ENCODE data around the gene YY1. TPM values are rescaled to one million over a fixed set of nuclear protein-coding genes. Genes with fewer than 3 reads are reported as not detected.
"Not testable (repeated sequence)": the region's sequence is repeated elsewhere in the genome, so short reads cannot be mapped to it uniquely, and the experiment has no call there.

YY1 gene
- total and polyA plus RNA-seq, 7 donors = 23.8 to 58.4 (median 44.6) TPM

DNA sequence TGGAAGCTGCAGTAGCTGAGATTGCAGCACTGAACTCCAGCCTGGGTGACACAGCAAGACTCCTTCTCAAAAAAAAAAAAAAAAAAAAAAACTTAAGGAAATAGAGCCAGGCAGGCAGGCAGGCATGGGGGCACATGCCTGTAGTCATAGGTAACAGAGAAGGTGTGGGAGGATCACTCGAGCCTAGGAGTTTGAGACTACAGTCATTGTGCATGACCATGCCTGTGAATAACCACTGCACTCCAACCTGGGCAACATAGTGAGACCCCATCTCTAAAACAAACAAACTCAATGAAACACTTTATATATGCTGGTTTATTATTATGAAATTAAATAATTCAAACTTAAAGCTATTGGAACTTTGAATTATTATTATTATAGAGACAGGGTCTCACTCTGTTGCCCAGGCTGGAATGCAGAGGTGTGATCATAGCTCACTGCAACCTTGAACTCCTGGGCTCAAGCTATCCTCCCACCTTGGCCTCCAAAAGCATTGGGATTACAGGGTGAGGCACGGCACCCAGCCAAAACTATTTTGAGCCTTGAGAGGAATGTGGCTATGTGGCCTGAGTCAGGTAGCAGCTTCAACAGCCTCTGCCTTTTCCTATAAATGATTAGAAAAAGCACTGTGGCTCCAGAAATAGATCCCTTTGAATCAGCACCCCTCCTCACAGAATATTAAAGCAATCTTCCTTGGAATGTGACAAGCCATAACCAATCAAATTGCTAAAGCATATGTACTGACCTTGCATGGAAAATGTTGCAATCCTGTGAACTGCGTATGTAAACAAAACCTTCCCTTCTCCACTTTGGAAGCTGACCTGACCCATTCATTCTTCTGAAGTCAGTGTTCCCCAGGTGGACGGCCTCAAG lies 34.7 kb upstream of the YY1 start:
- TF ChIP-seq, protein P1, sequence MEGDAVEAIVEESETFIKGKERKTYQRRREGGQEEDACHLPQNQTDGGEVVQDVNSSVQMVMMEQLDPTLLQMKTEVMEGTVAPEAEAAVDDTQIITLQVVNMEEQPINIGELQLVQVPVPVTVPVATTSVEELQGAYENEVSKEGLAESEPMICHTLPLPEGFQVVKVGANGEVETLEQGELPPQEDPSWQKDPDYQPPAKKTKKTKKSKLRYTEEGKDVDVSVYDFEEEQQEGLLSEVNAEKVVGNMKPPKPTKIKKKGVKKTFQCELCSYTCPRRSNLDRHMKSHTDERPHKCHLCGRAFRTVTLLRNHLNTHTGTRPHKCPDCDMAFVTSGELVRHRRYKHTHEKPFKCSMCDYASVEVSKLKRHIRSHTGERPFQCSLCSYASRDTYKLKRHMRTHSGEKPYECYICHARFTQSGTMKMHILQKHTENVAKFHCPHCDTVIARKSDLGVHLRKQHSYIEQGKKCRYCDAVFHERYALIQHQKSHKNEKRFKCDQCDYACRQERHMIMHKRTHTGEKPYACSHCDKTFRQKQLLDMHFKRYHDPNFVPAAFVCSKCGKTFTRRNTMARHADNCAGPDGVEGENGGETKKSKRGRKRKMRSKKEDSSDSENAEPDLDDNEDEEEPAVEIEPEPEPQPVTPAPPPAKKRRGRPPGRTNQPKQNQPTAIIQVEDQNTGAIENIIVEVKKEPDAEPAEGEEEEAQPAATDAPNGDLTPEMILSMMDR (IDR thresholded peaks at IDR 0.05) = no peak
- DNase-seq = no peak
- WGBS, 3 donors = 58 to 70% (median 59%) methylated on average over 4 of the region's 4 CpGs
- no peak overlapping the region for H3K27ac ChIP-seq
- peak in 1 of 4 donors; percentile 27 for ATAC-seq
- H3K4me1 ChIP-seq = no peaks in the 10 kb centered on the region
- no peak overlapping the region for H3K4me3 ChIP-seq
- no peaks in the 10 kb centered on the region for H3K9me3 ChIP-seq
- no peaks in the 10 kb centered on the region for H3K27me3 ChIP-seq (ENCODE audit: insufficient read depth in 3 of 3, low read length in 2 of 3)
- intact Hi-C loops (cut with DNase I) = no loop called here
- no peaks in the 10 kb centered on the region for H3K36me3 ChIP-seq (ENCODE audit: insufficient read depth in 1 of 2, low read depth in 1 of 2)

DNA sequence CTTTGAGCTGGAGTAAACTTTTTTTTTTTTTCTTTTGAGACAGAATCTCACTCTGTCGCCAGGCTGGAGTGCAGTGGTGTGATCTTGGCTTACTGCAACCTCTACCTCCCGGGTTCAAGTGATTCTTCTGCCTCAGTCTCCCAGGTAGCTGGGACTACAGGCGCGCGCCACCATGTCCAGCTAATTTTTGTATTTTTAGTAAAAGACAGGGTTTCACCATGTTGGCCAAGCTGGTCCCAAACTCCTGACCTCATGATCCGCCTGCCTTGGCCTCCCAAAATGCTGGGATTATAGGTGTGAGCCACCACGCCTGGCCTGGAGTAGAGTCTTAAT lies 34.1 kb upstream of the YY1 start:
- 95 to 97% (median 96%) methylated on average over 7 of the region's 7 CpGs for WGBS, 3 donors

DNA sequence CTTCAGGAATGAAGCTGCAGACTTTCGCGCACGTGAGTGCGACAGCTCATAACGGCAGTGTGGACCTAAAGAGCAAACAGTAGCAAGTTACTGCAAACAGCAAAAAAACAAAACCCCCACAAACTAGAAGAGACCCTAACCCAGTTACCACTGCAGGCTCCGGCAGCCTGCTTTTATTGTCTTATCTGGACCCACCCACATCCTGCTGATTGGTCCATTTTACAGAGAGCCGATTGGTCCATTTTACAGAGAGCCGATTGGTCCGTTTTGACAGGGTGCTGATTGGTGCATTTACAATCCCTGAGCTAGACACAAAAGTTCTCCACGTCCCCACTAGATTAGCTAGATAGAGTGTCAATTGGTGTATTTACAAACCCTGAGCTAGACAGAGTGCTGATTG lies 31.4 kb upstream of the YY1 start:
- H3K27ac ChIP-seq; H3K27me3 ChIP-seq (ENCODE audit: insufficient read depth in 3 of 3, low read length in 2 of 3); H3K4me1 ChIP-seq; intact Hi-C loops (cut with DNase I); DNase-seq; H3K4me3 ChIP-seq; H3K9me3 ChIP-seq; ATAC-seq; H3K36me3 ChIP-seq (ENCODE audit: insufficient read depth in 1 of 2, low read depth in 1 of 2): not testable (repeated sequence)
- WGBS, 3 donors = 91 to 92% (median 92%) methylated on average over 10 of the region's 10 CpGs

More for the DNA sequence above, 34.1 kb upstream of the YY1 start:
- H3K9me3 ChIP-seq; H3K4me1 ChIP-seq; H3K4me3 ChIP-seq; H3K27me3 ChIP-seq (ENCODE audit: insufficient read depth in 3 of 3, low read length in 2 of 3); DNase-seq; H3K27ac ChIP-seq; intact Hi-C loops (cut with DNase I); H3K36me3 ChIP-seq (ENCODE audit: insufficient read depth in 1 of 2, low read depth in 1 of 2); ATAC-seq: not testable (repeated sequence)

DNA sequence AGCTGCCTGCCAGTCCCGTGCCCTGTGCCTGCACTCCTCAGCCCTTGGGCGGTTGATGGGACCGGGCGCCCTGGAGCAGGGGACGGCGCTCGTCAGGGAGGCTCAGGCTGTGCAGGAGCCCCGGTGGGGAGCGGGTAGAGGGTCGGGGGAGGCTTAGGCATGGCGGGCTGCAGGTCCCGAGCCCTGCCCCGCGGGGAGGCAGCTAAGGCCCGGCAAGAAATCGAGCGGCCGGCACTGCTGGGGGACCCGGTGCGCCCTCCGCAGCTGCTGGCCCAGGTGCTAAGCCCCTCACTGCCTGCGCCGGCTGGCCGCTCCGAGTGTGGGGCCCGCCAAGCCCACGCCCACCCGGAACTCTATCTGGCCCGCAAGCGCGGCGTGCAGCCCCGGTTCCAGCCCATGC lies 30.8 kb upstream of the YY1 start:
- H3K9me3 ChIP-seq; H3K27ac ChIP-seq; H3K27me3 ChIP-seq (ENCODE audit: insufficient read depth in 3 of 3, low read length in 2 of 3); H3K4me3 ChIP-seq; H3K4me1 ChIP-seq; DNase-seq; H3K36me3 ChIP-seq (ENCODE audit: insufficient read depth in 1 of 2, low read depth in 1 of 2); ATAC-seq; intact Hi-C loops (cut with DNase I): not testable (repeated sequence)
- 94 to 97% (median 96%) methylated on average over 27 to 33 of the region's 33 CpGs for WGBS, 3 donors

DNA sequence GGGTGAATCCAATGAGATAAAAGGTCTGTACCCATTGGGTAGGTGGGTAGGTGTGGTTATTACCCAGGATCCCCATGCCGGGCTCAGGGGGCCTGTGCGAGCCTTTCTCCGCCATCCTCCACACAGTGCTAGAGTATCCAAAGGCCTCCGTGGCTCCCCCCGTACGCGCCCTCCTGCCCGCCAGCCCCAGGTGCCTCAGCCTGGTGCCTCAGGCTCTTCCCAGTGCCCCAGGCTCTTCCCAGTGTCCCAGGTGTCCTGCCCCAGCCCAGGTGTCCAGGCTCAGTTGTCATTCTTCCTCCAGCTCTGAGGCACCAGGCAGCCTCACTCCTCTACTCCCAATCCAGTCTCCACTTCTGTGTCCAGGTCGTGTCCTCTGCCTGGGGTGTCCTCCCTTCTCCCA lies 27.6 kb upstream of the YY1 start:
- ATAC-seq (no peak), DNase-seq (no peak)
- 89 to 96% (median 95%) methylated on average over 9 of the region's 9 CpGs for WGBS, 3 donors
- intact Hi-C loops (cut with DNase I) = no loop called here
- Histone ChIP-seq H3K27ac (no peak overlapping the region), H3K36me3 (ENCODE audit: insufficient read depth in 1 of 2, low read depth in 1 of 2) (no peaks in the 10 kb centered on the region), H3K27me3 (ENCODE audit: insufficient read depth in 3 of 3, low read length in 2 of 3) (no peaks in the 10 kb centered on the region), H3K9me3 (no peaks in the 10 kb centered on the region), H3K4me3 (no peak overlapping the region), H3K4me1 (peaks cover 8% of the 10 kb centered on the region)
- TF ChIP-seq, protein P1 (IDR thresholded peaks at IDR 0.05) = no peak

DNA sequence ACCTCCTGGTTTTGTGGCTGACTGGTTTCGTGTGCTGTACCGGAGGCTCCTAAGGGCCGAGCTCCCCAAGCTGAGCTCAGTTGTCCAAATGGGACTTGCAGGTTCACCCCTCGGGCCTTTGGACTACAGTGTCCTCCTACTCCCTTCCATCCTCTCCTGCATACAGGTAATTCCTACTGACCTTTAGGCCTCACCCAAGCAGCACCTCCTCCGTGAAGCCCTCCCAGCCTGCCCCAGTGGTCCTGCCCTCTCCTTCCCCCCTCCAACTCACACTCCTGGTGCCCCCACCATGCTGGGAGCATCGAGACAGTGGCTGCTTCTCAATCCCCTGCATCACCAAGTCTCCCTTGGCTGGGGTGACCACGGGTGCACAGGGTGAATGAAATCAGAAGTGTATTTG lies 27.1 kb upstream of the YY1 start:
- H3K36me3 ChIP-seq (ENCODE audit: insufficient read depth in 1 of 2, low read depth in 1 of 2) = no peaks in the 10 kb centered on the region
- intact Hi-C loops (cut with DNase I) = no loop called here
- WGBS, 3 donors = 94 to 97% (median 96%) methylated on average over 7 of the region's 7 CpGs
- H3K27me3 ChIP-seq (ENCODE audit: insufficient read depth in 3 of 3, low read length in 2 of 3) = no peaks in the 10 kb centered on the region
- ATAC-seq (no peak), DNase-seq (no peak)
- no peak overlapping the region for H3K27ac ChIP-seq
- H3K4me1 ChIP-seq = peaks cover 8% of the 10 kb centered on the region
- H3K4me3 ChIP-seq = no peak overlapping the region
- H3K9me3 ChIP-seq = no peaks in the 10 kb centered on the region
- TF ChIP-seq, protein P1 (IDR thresholded peaks at IDR 0.05) = no peak

All from psoas muscle (tissue), 8 donors.